GM23338 (cell line): Measurements from ENCODE around the gene LRRFIP2. TPM values are rescaled to one million over a fixed set of nuclear protein-coding genes. Genes with fewer than 3 reads are reported as not detected.

Experiments used
- ATAC-seq: fragments of 200-7000 bp; cut with Tn5 transposase; 3 replicates; pipeline ENCODE4 v1.9.1; 2020
- DNase-seq: peaks from one replicate; pipeline ENCODE4 v3.0.0-alpha.2; 2015; ENCODE audit warnings: low spot score
- H2AFZ ChIP-seq: fragments of 200-600 bp; sonication (generic); 2 replicates; pipeline ENCODE4 v1.8.0; 2016; ENCODE audit warnings: antibody characterized with exemption, mild to moderate bottlenecking, moderate library complexity
- H3F3A ChIP-seq: fragments of 200-600 bp; sonication (generic); replicated peaks from 2 replicates; pipeline ENCODE4 v1.8.0; 2017; ENCODE audit warnings: antibody characterized with exemption, mixed run types, low read depth
- H3K27ac ChIP-seq: fragments of 200-600 bp; sonication (generic); 2 replicates; pipeline ENCODE4 v1.6.1; 2016; ENCODE audit warnings: low read depth
- H3K27me3 ChIP-seq: fragments of 200-600 bp; sonication (generic); 2 replicates; pipeline ENCODE4 v1.8.0; 2016; ENCODE audit warnings: mild to moderate bottlenecking, mixed run types, moderate library complexity; ENCODE audit not compliant: insufficient read depth
- H3K36me3 ChIP-seq: fragments of 200-600 bp; sonication (generic); 2 replicates; pipeline ENCODE4 v1.8.0; 2016; ENCODE audit warnings: mild to moderate bottlenecking; ENCODE audit not compliant: insufficient read depth
- H3K4me1 ChIP-seq: fragments of 200-600 bp; sonication (generic); 2 replicates; pipeline ENCODE4 v1.8.0; 2016; ENCODE audit warnings: mild to moderate bottlenecking, moderate library complexity; ENCODE audit not compliant: insufficient read depth
- H3K4me2 ChIP-seq: fragments of 200-600 bp; sonication (generic); 2 replicates; pipeline ENCODE4 v1.7.1; 2017; ENCODE audit warnings: mixed run types
- H3K4me3 ChIP-seq: fragments of 200-600 bp; sonication (generic); 2 replicates; pipeline ENCODE4 v1.6.1; 2016; ENCODE audit warnings: mixed run types
- H3K79me2 ChIP-seq: fragments of 200-600 bp; sonication (generic); replicated peaks from 2 replicates; pipeline ENCODE4 v1.8.0; 2017; ENCODE audit warnings: mild to moderate bottlenecking; ENCODE audit not compliant: insufficient read depth
- H3K9me2 ChIP-seq: fragments of 200-600 bp; sonication (generic); 2 replicates; pipeline ENCODE4 v1.8.0; 2017; ENCODE audit not compliant: insufficient read depth
- H4K20me1 ChIP-seq: fragments of 200-600 bp; sonication (generic); replicated peaks from 2 replicates; pipeline ENCODE4 v1.8.0; 2017; ENCODE audit warnings: mild to moderate bottlenecking; ENCODE audit not compliant: insufficient read depth
- H3K27ac Mint-ChIP-seq: 2 replicates; pipeline ENCODE4 v1.8.0; 2020; ENCODE audit warnings: inconsistent platforms, mild to moderate bottlenecking, moderate library complexity, mixed read lengths
- H3K27me3 Mint-ChIP-seq: 3 replicates; pipeline ENCODE4 v1.8.0; 2022; ENCODE audit warnings: low read depth, mild to moderate bottlenecking, moderate library complexity, mixed read lengths, inconsistent platforms; ENCODE audit not compliant: insufficient read depth, poor library complexity
- H3K36me3 Mint-ChIP-seq: 3 replicates; pipeline ENCODE4 v1.8.0; 2021; ENCODE audit warnings: low read depth, mild to moderate bottlenecking, inconsistent platforms, moderate library complexity, mixed read lengths
- H3K4me1 Mint-ChIP-seq: 3 replicates; pipeline ENCODE4 v1.8.0; 2020; ENCODE audit warnings: mild to moderate bottlenecking, inconsistent platforms, mixed read lengths
- H3K4me3 Mint-ChIP-seq: 3 replicates; pipeline ENCODE4 v1.8.0; 2021; ENCODE audit warnings: moderate library complexity, mild to moderate bottlenecking, inconsistent platforms, mixed read lengths
- H3K9me3 Mint-ChIP-seq: 3 replicates; pipeline ENCODE4 v1.8.0; 2020; ENCODE audit warnings: moderate library complexity, mild to moderate bottlenecking, inconsistent platforms, mixed read lengths
- CREB1 ChIP-seq: fragments of 250-450 bp; sonication (Bioruptor Pico); IDR thresholded peaks from 2 replicates; pipeline ENCODE4 v1.5.0; 2020; ENCODE audit warnings: low read depth, mild to moderate bottlenecking, moderate library complexity
- CTCF ChIP-seq, 2 experiments: fragments of 200-600 bp in 1 of 2; sonication (generic) in 1 of 2; conservative IDR thresholded peaks; 2 replicates each; pipeline versions ENCODE4 v1.5.1 to v1.6.1; 2016 to 2017; ENCODE audit warnings: antibody characterized with exemption in 2 of 2, low read depth in 2 of 2, mild to moderate bottlenecking in 2 of 2, moderate library complexity in 1 of 2
- ETS1 ChIP-seq: IDR thresholded peaks from 2 replicates; pipeline ENCODE4 v1.6.1; 2016; ENCODE audit warnings: antibody characterized with exemption
- EZH2 ChIP-seq: fragments of 200-600 bp; sonication (generic); IDR thresholded peaks from one replicate; pipeline ENCODE4 v1.8.0; 2017; ENCODE audit warnings: antibody characterized with exemption, mild to moderate bottlenecking, low read depth; ENCODE audit not compliant: unreplicated experiment
- EZH2phosphoT487 ChIP-seq: fragments of 200-600 bp; sonication (generic); IDR thresholded peaks from one replicate; pipeline ENCODE4 v1.8.1; 2018; ENCODE audit warnings: antibody characterized with exemption; ENCODE audit not compliant: unreplicated experiment
- JUNB ChIP-seq: IDR thresholded peaks from one replicate; pipeline ENCODE4 v1.6.1; 2016; ENCODE audit warnings: antibody characterized with exemption; ENCODE audit not compliant: unreplicated experiment
- POLR2AphosphoS5 ChIP-seq: IDR thresholded peaks from 2 replicates; pipeline ENCODE4 v1.6.1; 2016; ENCODE audit warnings: antibody characterized with exemption, low read depth
- STAT1 ChIP-seq: IDR thresholded peaks from one replicate; pipeline ENCODE4 v1.6.1; 2016; ENCODE audit warnings: antibody characterized with exemption; ENCODE audit not compliant: unreplicated experiment
- ZNF331 ChIP-seq: fragments of 250-450 bp; sonication (Bioruptor Pico); IDR thresholded peaks from 2 replicates; pipeline ENCODE4 v1.5.0; 2020; ENCODE audit warnings: low read depth, mild to moderate bottlenecking, moderate library complexity
- ZNF462 ChIP-seq: fragments of 250-450 bp; sonication (Bioruptor Pico); IDR thresholded peaks from 2 replicates; pipeline ENCODE4 v1.5.0; 2020; ENCODE audit warnings: mild to moderate bottlenecking, moderate library complexity
- polyA plus RNA-seq: library from polyadenylated mRNA; unstranded; fragments of >200 nt; fragmentation: Nextera tagmentation; extraction: Ambion mirVana; gene quantifications from 2 replicates; pipeline ENCODE4 v1.2.1, GENCODE V29; 2016
- total RNA-seq: library from RNA; depleted of rRNA; stranded (reverse); fragments of >200 nt; shearing (Covaris generic); gene quantifications from 2 replicates; pipeline ENCODE4 v1.2.3, GENCODE V29; 2014

Gene LRRFIP2
- total and polyA plus RNA-seq, 2 experiments from 2014 or later, result 20.3 to 29.0 TPM

GRCh38 chr3:37136067-37136466 is 38.3 kb downstream of the LRRFIP2 start:
- H3K27ac ChIP-seq, result no peak overlapping the region
- Mint-ChIP-seq H3K9me3 (no peaks in the 10 kb centered on the region), H3K36me3 (no peaks in the 10 kb centered on the region), H3K27me3 (no peaks in the 10 kb centered on the region), H3K27ac (no peak overlapping the region), H3K4me1 (peaks cover 10% of the 10 kb centered on the region; the same call in 2 of the 3 replicates), H3K4me3 (no peak overlapping the region)
- TF ChIP-seq JUNB, result no peak
- no peak for TF ChIP-seq STAT1
- TF ChIP-seq ZNF462, result no peak
- TF ChIP-seq ZNF331 (CRISPR knock-in tag), result no peak
- no peak for TF ChIP-seq CTCF (conservative IDR thresholded peaks at IDR 0.05; ENCODE audit: low read depth in 2 of 2)
- TF ChIP-seq ETS1, result no peak
- TF ChIP-seq EZH2phosphoT487, result no peak
- no peak for TF ChIP-seq EZH2
- TF ChIP-seq CREB1, result no peak
- no peak for TF ChIP-seq POLR2AphosphoS5
- ATAC-seq (no peak), DNase-seq (no peak)
- H3K4me3 ChIP-seq, result no peak overlapping the region
- H3K36me3 ChIP-seq, result no peaks in the 10 kb centered on the region
- peaks cover 16% of the 10 kb centered on the region for H3K79me2 ChIP-seq
- H3K27me3 ChIP-seq, result no peaks in the 10 kb centered on the region
- H4K20me1 ChIP-seq, result no peaks in the 10 kb centered on the region; the same call in 1 of the 2 replicates
- H3K9me2 ChIP-seq, result no peaks in the 10 kb centered on the region
- no peak overlapping the region for H2AFZ ChIP-seq
- no peak overlapping the region for H3K4me2 ChIP-seq
- H3F3A ChIP-seq, result no peaks in the 10 kb centered on the region
- peaks cover 10% of the 10 kb centered on the region; the same call in 1 of the 2 replicates for H3K4me1 ChIP-seq
